ENCODE data around the gene P2RX2.
A peak's percentile ranks its signal among the peaks of the same experiment; 100 is the strongest.

P2RX2 gene

GRCh38 chr12:132606927-132607326 is 11.6 kb upstream of the P2RX2 start:
- TF ChIP-seq, protein P1, sequence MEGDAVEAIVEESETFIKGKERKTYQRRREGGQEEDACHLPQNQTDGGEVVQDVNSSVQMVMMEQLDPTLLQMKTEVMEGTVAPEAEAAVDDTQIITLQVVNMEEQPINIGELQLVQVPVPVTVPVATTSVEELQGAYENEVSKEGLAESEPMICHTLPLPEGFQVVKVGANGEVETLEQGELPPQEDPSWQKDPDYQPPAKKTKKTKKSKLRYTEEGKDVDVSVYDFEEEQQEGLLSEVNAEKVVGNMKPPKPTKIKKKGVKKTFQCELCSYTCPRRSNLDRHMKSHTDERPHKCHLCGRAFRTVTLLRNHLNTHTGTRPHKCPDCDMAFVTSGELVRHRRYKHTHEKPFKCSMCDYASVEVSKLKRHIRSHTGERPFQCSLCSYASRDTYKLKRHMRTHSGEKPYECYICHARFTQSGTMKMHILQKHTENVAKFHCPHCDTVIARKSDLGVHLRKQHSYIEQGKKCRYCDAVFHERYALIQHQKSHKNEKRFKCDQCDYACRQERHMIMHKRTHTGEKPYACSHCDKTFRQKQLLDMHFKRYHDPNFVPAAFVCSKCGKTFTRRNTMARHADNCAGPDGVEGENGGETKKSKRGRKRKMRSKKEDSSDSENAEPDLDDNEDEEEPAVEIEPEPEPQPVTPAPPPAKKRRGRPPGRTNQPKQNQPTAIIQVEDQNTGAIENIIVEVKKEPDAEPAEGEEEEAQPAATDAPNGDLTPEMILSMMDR (conservative IDR thresholded peaks at IDR 0.05; ENCODE audit: low read depth, low read length), result no peak
- DNase-seq (ENCODE audit: low read depth), result no peak
- H3K4me3 ChIP-seq (ENCODE audit: low read length), result no peak overlapping the region

DNA sequence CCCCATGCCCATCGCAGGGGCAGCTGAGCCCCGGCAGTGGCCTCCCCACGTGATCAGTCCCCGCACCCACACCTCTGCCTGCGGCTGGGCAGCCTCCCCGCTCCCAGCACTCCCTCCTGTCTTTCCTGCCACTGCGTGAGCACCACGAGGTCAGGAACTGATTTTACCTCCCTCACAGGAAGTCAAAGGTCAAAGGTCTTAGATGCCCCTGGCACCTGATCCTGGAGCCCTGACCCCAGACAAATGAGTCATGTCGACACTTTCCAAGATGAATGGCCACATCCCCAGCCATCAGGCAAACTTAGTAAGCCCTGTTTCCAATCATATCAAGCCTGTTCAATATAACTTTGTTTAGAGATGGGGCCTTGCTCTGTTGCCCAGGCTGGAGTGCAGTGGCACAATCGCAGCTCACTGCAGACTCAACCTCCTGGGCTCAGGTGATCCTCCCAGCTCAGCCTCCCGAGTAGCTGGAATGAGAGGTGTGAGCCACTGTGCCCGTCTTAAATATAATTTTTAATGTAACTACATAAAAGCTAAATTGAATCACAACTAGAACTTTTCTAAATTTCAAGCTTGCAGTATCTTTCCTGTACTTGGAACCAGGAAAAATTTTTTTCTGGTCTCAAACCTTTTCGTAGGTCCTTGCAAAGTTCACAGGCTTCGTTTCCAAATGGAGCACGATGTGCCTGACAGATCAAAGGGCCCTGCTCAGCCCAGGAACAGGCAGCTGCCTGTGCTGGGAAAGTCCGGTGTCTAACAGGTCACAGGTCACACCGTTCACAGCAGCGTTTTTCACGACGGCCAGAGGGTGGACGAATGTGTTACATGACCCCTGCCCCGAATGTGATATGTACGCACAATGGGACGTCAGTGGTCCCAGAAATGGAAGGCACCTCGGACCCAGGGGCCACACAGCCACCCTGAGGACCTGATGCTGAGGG is 10.1 kb upstream of the P2RX2 start:
- no peak overlapping the region for H3K4me3 ChIP-seq (ENCODE audit: low read length)
- no peak for DNase-seq (ENCODE audit: low read depth)
- TF ChIP-seq, protein P1 (conservative IDR thresholded peaks at IDR 0.05; ENCODE audit: low read depth, low read length), result no peak

DNA sequence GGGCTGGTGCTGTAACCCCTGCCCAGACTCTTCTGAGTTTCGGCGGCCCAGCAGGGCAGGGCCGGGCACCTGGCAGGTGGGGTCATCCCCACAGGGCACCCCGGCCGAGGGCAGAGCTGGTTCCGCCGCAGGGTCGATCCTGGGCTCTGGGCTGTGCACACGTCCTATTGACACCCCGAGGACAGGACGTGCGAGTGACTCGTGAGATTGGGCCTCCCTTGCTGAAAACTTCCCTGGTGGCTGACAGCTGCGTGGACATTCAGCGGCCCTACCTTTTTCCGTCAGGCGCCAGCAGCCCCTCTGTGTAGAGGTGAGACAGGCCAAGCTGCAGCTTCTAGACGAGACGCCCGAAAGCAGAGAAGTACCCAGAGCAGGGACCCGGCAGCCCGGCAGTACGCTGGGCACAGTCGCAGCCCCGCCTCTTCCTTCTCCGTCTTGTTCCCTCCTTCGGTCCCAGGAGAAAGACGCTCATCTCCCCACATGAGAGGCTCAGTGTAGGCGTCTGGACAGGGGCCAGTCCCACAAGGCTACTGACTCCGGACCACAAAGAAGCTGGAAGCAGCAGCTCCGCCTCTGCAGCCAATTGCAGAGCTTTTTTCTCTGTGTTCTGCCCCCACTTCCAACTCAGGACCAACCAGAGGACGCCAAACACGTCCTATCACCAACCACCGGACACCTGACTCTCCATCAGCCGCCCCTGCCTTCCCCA is 8.4 kb upstream of the P2RX2 start, which contains the start of gene LRCOL1:
LRCOL1 (minus strand) TSS at position 532 of the 709 bp plus-strand sequence. CDS start 4,331 bp downstream, outside the sequence.
- TF ChIP-seq, protein P1 (conservative IDR thresholded peaks at IDR 0.05; ENCODE audit: low read depth, low read length), result no peak
- DNase-seq (ENCODE audit: low read depth), result peak; percentile 54
- peak within 1 kb of the TSS; percentile 27 for H3K4me3 ChIP-seq (ENCODE audit: low read length)

DNA sequence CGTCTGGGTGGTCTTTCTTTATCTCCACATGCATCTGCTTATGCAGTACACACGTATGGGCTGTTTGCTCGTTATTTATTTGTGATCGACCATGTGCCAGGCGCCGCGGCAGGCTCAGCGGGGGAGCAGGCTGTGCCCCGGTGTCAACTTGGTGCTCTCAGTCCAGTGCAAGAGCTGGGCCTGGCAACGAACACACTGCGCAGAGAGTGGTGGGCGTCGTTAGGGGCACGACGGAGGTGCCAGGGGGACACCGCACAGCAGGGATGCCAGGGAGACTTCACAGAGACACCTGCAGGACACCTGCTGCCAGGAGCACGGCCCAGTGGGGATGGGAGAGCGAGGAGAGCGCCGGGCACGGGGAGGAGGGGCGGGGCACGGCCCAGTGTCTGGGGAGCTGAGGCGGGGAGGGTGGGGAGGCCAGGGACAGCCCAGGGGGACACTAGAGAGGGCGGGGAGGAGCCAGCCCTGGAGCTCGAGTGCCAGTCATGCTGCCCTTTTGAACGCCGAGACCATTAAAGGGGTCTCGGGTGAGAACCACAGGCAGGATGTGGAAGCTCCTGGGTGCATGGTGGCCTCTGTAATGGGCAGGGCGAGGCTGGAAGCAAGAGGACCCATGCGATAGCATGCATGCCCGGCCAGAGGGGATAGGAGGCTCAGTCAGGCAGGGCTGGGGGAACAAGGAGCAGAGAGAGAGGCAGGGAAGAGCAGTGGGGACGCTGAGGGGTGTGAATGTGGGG is 7.5 kb upstream of the P2RX2 start:
- TF ChIP-seq, protein P1 (conservative IDR thresholded peaks at IDR 0.05; ENCODE audit: low read depth, low read length), result no peak
- no peak overlapping the region for H3K4me3 ChIP-seq (ENCODE audit: low read length)
- DNase-seq (ENCODE audit: low read depth), result no peak

GRCh38 chr12:132611620-132612019 is 7.0 kb upstream of the P2RX2 start:
- TF ChIP-seq, protein P1 (conservative IDR thresholded peaks at IDR 0.05; ENCODE audit: low read depth, low read length), result no peak
- DNase-seq (ENCODE audit: low read depth), result no peak
- no peak overlapping the region for H3K4me3 ChIP-seq (ENCODE audit: low read length)

GRCh38 chr12:132614029-132614428 is 4.5 kb upstream of the P2RX2 start:
- TF ChIP-seq, protein P1 (conservative IDR thresholded peaks at IDR 0.05; ENCODE audit: low read depth, low read length), result no peak
- no peak for DNase-seq (ENCODE audit: low read depth)
- H3K4me3 ChIP-seq (ENCODE audit: low read length), result no peak overlapping the region
